K562 (cell line): ENCODE data around the gene CD164L2. TPM values are rescaled to one million over a fixed set of nuclear protein-coding genes. Genes with fewer than 3 reads are reported as not detected.

ENCODE experiments used
- ETV1 ChIP-seq: fragments of 450-650 bp; conservative IDR thresholded peaks from 2 replicates; pipeline ENCODE4 v1.6.1; 2016; ENCODE audit warnings: missing genetic modification characterization, control low read depth, low read depth, missing compliant biosample characterization
- MTA3 ChIP-seq: fragments of 450-650 bp; formaldehyde crosslinking; IDR thresholded peaks from 2 replicates; pipeline ENCODE4 v1.6.1; 2017; ENCODE audit warnings: mild to moderate bottlenecking, borderline replicate concordance
- NELFE ChIP-seq: IDR thresholded peaks from 2 replicates; pipeline ENCODE4 v1.6.1; 2011; ENCODE audit warnings: mild to moderate bottlenecking; ENCODE audit not compliant: insufficient read depth, insufficient read length
- NR1H2 ChIP-seq: sonication (generic); formaldehyde crosslinking; IDR thresholded peaks from 2 replicates; pipeline ENCODE4 v1.4.0; 2020; ENCODE audit warnings: mild to moderate bottlenecking, missing genetic modification reagents
- POLR3A ChIP-seq: IDR thresholded peaks from 2 replicates; pipeline ENCODE4 v1.6.1; 2011; ENCODE audit warnings: borderline replicate concordance, mild to moderate bottlenecking, moderate library complexity; ENCODE audit not compliant: insufficient read length, insufficient read depth; ENCODE audit errors: extremely low read depth
- RNF2 ChIP-seq: sonication (generic); IDR thresholded peaks from 2 replicates; pipeline ENCODE4 v1.6.1; 2016
- SMARCE1 ChIP-seq: fragments of 450-650 bp; IDR thresholded peaks from 2 replicates; pipeline ENCODE4 v1.7.1; 2016; ENCODE audit warnings: mild to moderate bottlenecking
- ZNF316 ChIP-seq: fragments of 450-650 bp; IDR thresholded peaks from 2 replicates; pipeline ENCODE4 v1.6.1; 2016
- polyA plus RNA-seq, 8 experiments: library from polyadenylated mRNA; depleted of rRNA in 4 of 8; stranded (reverse) in 5 of 8; unstranded in 3 of 8; fragments of >200 nt; fragmentation: Nextera tagmentation in 2 of 8; fragmentation: Illumina TruSeq in 1 of 8; extraction: Ambion mirVana in 2 of 8; extraction: Trizol in 1 of 8; gene quantifications; 2 replicates each; pipeline versions ENCODE4 v1.2.1 to v1.2.3, GENCODE V29; 2011 to 2014; ENCODE audit warnings: inconsistent platforms in 1 of 8, missing spikeins in 1 of 8
- total RNA-seq, 7 experiments: library from RNA; depleted of rRNA in 6 of 7; stranded (reverse); fragments of >200 nt in 6 of 7; fragmentation: Illumina TruSeq in 2 of 7; extraction: Trizol in 2 of 7; gene quantifications; 2 replicates each; pipeline versions ENCODE4 v1.2.1 to v1.2.3, GENCODE V29; 2011 to 2021; ENCODE audit warnings: low replicate concordance in 1 of 7
- TF ChIP-seq, protein P1 (sequence below): fragments of 250-450 bp; sonication (Bioruptor Pico); IDR thresholded peaks from 2 replicates; pipeline ENCODE4 v1.8.0; 2022; ENCODE audit warnings: inconsistent platforms, mild to moderate bottlenecking, moderate library complexity, borderline replicate concordance
- TF ChIP-seq, protein P2 (sequence below): sonication (generic); formaldehyde crosslinking; IDR thresholded peaks from 2 replicates; pipeline ENCODE4 v1.8.0; 2022; ENCODE audit warnings: missing genetic modification reagents, mild to moderate bottlenecking, moderate library complexity, borderline replicate concordance
- TF ChIP-seq, protein P3 (sequence below): fragments of 250-450 bp; sonication (Bioruptor Pico); IDR thresholded peaks from 2 replicates; pipeline ENCODE4 v1.5.1; 2021; ENCODE audit warnings: mild to moderate bottlenecking
- TF ChIP-seq, protein P4 (sequence below): sonication (generic); formaldehyde crosslinking; IDR thresholded peaks from 2 replicates; pipeline ENCODE4 v1.8.0; 2022; ENCODE audit warnings: mild to moderate bottlenecking, missing genetic modification reagents
- TF ChIP-seq, protein P5 (sequence below): fragments of 150-350 bp; conservative IDR thresholded peaks from 2 replicates; pipeline ENCODE4 v1.6.1; 2014; ENCODE audit warnings: low read length
- TF ChIP-seq, protein P6 (sequence below): sonication (generic); formaldehyde crosslinking; IDR thresholded peaks from 2 replicates; pipeline ENCODE4 v1.8.1; 2023; ENCODE audit warnings: mild to moderate bottlenecking, missing genetic modification reagents, moderate library complexity

The CD164L2 gene
- total and polyA plus RNA-seq, 9 of the 15 experiments (the other 6 are each of a cell fraction or from before 2014, with no cell fraction given): 0.08 to 0.92 (median 0.38) TPM; not detected in 1

DNA sequence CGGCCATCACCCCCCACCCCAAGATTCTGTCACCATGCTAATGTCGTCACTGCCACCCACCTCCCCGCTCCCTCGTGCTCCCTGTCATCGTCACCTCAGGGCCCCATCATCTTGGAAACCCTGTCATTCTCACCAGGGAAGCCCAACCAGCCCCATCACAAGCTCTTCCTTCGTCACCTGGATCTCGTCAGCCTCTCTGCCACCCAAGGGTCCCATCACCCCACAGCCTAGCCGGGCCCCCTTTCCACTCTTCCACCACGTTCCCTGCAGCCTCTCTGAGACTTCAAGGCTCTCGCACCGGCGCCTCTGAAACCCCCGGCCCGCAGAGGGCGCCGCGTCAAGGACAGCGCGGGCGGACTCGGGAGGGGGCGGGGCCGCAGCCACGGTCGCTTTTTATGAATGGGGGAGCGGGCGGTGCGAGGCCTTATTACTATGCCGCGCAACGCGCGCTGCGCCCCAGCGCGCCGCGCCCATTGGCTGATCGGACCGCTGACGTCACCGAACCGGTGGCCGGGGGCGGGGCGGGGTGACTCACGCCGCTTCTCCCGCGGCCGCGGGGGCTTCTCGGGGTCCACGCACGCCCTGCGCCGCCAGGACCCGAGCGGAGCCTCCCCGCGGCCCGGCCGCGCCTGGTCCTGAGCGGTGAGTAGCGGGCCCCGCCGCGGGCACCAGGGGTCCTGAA lies 9.1 kb upstream of the CD164L2 start, which contains the start of gene GPR3 (continued):
- TF ChIP-seq, protein P1, sequence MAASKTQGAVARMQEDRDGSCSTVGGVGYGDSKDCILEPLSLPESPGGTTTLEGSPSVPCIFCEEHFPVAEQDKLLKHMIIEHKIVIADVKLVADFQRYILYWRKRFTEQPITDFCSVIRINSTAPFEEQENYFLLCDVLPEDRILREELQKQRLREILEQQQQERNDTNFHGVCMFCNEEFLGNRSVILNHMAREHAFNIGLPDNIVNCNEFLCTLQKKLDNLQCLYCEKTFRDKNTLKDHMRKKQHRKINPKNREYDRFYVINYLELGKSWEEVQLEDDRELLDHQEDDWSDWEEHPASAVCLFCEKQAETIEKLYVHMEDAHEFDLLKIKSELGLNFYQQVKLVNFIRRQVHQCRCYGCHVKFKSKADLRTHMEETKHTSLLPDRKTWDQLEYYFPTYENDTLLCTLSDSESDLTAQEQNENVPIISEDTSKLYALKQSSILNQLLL (CRISPR knock-in tag): no peak
- TF ChIP-seq RNF2 (no peak; the same call in 1 of the 2 replicates), MTA3 (peak; percentile 88), NR1H2 (CRISPR knock-in tag) (no peak), SMARCE1 (0 out of 2 replicates have a peak, but pooled peaks have one; percentile 25), ETV1 (tag) (no peak), ZNF316 (peak; percentile 92), POLR3A (no peak), NELFE (no peak)
- TF ChIP-seq, protein P2, sequence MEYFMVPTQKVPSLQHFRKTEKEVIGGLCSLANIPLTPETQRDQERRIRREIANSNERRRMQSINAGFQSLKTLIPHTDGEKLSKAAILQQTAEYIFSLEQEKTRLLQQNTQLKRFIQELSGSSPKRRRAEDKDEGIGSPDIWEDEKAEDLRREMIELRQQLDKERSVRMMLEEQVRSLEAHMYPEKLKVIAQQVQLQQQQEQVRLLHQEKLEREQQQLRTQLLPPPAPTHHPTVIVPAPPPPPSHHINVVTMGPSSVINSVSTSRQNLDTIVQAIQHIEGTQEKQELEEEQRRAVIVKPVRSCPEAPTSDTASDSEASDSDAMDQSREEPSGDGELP: peak; percentile 76; the same call in 1 of the 2 replicates
- TF ChIP-seq, protein P3, sequence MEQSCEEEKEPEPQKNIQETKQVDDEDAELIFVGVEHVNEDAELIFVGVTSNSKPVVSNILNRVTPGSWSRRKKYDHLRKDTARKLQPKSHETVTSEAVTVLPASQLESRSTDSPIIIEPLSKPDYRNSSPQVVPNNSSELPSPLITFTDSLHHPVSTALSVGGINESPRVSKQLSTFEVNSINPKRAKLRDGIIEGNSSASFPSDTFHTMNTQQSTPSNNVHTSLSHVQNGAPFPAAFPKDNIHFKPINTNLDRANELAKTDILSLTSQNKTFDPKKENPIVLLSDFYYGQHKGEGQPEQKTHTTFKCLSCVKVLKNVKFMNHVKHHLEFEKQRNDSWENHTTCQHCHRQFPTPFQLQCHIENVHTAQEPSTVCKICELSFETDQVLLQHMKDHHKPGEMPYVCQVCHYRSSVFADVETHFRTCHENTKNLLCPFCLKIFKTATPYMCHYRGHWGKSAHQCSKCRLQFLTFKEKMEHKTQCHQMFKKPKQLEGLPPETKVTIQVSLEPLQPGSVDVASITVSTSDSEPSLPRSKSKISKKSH (CRISPR knock-in tag): no peak
- TF ChIP-seq, protein P4, sequence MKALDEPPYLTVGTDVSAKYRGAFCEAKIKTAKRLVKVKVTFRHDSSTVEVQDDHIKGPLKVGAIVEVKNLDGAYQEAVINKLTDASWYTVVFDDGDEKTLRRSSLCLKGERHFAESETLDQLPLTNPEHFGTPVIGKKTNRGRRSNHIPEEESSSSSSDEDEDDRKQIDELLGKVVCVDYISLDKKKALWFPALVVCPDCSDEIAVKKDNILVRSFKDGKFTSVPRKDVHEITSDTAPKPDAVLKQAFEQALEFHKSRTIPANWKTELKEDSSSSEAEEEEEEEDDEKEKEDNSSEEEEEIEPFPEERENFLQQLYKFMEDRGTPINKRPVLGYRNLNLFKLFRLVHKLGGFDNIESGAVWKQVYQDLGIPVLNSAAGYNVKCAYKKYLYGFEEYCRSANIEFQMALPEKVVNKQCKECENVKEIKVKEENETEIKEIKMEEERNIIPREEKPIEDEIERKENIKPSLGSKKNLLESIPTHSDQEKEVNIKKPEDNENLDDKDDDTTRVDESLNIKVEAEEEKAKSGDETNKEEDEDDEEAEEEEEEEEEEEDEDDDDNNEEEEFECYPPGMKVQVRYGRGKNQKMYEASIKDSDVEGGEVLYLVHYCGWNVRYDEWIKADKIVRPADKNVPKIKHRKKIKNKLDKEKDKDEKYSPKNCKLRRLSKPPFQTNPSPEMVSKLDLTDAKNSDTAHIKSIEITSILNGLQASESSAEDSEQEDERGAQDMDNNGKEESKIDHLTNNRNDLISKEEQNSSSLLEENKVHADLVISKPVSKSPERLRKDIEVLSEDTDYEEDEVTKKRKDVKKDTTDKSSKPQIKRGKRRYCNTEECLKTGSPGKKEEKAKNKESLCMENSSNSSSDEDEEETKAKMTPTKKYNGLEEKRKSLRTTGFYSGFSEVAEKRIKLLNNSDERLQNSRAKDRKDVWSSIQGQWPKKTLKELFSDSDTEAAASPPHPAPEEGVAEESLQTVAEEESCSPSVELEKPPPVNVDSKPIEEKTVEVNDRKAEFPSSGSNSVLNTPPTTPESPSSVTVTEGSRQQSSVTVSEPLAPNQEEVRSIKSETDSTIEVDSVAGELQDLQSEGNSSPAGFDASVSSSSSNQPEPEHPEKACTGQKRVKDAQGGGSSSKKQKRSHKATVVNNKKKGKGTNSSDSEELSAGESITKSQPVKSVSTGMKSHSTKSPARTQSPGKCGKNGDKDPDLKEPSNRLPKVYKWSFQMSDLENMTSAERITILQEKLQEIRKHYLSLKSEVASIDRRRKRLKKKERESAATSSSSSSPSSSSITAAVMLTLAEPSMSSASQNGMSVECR: no peak
- TF ChIP-seq, protein P5, sequence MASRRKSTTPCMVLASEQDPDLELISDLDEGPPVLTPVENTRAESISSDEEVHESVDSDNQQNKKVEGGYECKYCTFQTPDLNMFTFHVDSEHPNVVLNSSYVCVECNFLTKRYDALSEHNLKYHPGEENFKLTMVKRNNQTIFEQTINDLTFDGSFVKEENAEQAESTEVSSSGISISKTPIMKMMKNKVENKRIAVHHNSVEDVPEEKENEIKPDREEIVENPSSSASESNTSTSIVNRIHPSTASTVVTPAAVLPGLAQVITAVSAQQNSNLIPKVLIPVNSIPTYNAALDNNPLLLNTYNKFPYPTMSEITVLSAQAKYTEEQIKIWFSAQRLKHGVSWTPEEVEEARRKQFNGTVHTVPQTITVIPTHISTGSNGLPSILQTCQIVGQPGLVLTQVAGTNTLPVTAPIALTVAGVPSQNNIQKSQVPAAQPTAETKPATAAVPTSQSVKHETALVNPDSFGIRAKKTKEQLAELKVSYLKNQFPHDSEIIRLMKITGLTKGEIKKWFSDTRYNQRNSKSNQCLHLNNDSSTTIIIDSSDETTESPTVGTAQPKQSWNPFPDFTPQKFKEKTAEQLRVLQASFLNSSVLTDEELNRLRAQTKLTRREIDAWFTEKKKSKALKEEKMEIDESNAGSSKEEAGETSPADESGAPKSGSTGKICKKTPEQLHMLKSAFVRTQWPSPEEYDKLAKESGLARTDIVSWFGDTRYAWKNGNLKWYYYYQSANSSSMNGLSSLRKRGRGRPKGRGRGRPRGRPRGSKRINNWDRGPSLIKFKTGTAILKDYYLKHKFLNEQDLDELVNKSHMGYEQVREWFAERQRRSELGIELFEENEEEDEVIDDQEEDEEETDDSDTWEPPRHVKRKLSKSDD: no peak
- TF ChIP-seq, protein P6, sequence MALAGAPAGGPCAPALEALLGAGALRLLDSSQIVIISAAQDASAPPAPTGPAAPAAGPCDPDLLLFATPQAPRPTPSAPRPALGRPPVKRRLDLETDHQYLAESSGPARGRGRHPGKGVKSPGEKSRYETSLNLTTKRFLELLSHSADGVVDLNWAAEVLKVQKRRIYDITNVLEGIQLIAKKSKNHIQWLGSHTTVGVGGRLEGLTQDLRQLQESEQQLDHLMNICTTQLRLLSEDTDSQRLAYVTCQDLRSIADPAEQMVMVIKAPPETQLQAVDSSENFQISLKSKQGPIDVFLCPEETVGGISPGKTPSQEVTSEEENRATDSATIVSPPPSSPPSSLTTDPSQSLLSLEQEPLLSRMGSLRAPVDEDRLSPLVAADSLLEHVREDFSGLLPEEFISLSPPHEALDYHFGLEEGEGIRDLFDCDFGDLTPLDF (CRISPR knock-in tag): peak; percentile 85; the same call in 1 of the 2 replicates
